ENCODE data around the gene LRRC15.

The LRRC15 gene

GRCh38 chr3:194330160-194330559 lies 39.4 kb downstream of the LRRC15 start:
- FAIRE-seq = no peak

GRCh38 chr3:194329583-194329965 lies 40.0 kb downstream of the LRRC15 start:
- no peak for FAIRE-seq

GRCh38 chr3:194328942-194329582 lies 40.5 kb downstream of the LRRC15 start:
- no peak for FAIRE-seq

GRCh38 chr3:194328053-194328657 lies 41.4 kb downstream of the LRRC15 start:
- no peak for FAIRE-seq

GRCh38 chr3:194327218-194328052 lies 42.1 kb downstream of the LRRC15 start:
- no peak for FAIRE-seq

GRCh38 chr3:194326968-194327217 lies 42.6 kb downstream of the LRRC15 start:
- no peak for FAIRE-seq

- FAIRE-seq = no peak
Measured at GRCh38 chr3:194326192-194326967, 43.2 kb downstream of the LRRC15 start.

- FAIRE-seq = no peak
Measured at GRCh38 chr3:194325424-194326153, 44.0 kb downstream of the LRRC15 start.

- FAIRE-seq = no peak
Measured at GRCh38 chr3:194324823-194325327, 44.7 kb downstream of the LRRC15 start.

GRCh38 chr3:194323785-194324735 lies 45.5 kb downstream of the LRRC15 start:
- no peak for FAIRE-seq

GRCh38 chr3:194322678-194323211 lies 46.8 kb downstream of the LRRC15 start:
- FAIRE-seq = no peak

GRCh38 chr3:194321693-194322640 lies 47.6 kb downstream of the LRRC15 start:
- FAIRE-seq = no peak

GRCh38 chr3:194320744-194321243 lies 48.7 kb downstream of the LRRC15 start:
- FAIRE-seq = no peak

GRCh38 chr3:194320100-194320499 lies 49.4 kb downstream of the LRRC15 start:
- no peak for FAIRE-seq

GRCh38 chr3:194318511-194319161 lies 50.9 kb downstream of the LRRC15 start:
- no peak for FAIRE-seq

GRCh38 chr3:194316918-194317317 lies 52.6 kb downstream of the LRRC15 start:
- no peak for FAIRE-seq

GRCh38 chr3:194315965-194316361 lies 53.6 kb downstream of the LRRC15 start:
- no peak for FAIRE-seq

- FAIRE-seq = no peak
Measured at GRCh38 chr3:194315088-194315964, 54.2 kb downstream of the LRRC15 start.

All from A204.1 (cell line).